HL-60 (cell line): ENCODE results near the gene ERICH4.

Experiments used
- POLR2AphosphoS5 ChIP-seq: IDR thresholded peaks from 2 replicates; pipeline ENCODE4 v1.6.1; 2012; ENCODE audit warnings: low read depth
- SPI1 ChIP-seq: IDR thresholded peaks from 2 replicates; pipeline ENCODE4 v1.6.1; 2012; ENCODE audit warnings: low read depth, mild to moderate bottlenecking, borderline replicate concordance
- TF ChIP-seq, protein P1 (sequence below): IDR thresholded peaks from one replicate; pipeline ENCODE4 v1.5.1; 2011; ENCODE audit warnings: low read length, control low read depth, inconsistent platforms; ENCODE audit not compliant: insufficient read depth
- TF ChIP-seq, protein P2 (sequence below): IDR thresholded peaks from 2 replicates; pipeline ENCODE4 v1.6.1; 2012; ENCODE audit warnings: low read depth; ENCODE audit not compliant: insufficient replicate concordance

DNA sequence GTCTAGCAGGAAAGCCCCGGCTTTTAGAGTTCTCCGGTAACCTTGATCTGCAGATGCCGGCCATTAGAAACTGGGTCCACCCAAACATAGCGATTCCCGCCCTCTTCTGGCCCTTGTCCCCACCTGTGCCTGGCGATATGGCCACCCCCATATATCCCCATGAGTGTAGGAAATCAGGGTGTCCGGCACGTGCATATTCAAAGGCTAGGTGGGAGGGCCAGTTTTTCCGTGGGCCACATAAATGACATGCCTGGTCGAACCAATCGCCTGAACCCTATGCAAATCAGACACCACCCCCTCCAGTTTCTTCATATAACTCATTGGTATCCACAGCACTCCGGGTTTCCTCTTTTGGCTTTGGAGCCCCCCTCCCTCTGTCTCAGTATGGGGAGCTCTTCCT, 37.4 kb downstream of the ERICH4 start:
- TF ChIP-seq, protein P1, sequence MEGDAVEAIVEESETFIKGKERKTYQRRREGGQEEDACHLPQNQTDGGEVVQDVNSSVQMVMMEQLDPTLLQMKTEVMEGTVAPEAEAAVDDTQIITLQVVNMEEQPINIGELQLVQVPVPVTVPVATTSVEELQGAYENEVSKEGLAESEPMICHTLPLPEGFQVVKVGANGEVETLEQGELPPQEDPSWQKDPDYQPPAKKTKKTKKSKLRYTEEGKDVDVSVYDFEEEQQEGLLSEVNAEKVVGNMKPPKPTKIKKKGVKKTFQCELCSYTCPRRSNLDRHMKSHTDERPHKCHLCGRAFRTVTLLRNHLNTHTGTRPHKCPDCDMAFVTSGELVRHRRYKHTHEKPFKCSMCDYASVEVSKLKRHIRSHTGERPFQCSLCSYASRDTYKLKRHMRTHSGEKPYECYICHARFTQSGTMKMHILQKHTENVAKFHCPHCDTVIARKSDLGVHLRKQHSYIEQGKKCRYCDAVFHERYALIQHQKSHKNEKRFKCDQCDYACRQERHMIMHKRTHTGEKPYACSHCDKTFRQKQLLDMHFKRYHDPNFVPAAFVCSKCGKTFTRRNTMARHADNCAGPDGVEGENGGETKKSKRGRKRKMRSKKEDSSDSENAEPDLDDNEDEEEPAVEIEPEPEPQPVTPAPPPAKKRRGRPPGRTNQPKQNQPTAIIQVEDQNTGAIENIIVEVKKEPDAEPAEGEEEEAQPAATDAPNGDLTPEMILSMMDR: no peak
- TF ChIP-seq, protein P2, sequence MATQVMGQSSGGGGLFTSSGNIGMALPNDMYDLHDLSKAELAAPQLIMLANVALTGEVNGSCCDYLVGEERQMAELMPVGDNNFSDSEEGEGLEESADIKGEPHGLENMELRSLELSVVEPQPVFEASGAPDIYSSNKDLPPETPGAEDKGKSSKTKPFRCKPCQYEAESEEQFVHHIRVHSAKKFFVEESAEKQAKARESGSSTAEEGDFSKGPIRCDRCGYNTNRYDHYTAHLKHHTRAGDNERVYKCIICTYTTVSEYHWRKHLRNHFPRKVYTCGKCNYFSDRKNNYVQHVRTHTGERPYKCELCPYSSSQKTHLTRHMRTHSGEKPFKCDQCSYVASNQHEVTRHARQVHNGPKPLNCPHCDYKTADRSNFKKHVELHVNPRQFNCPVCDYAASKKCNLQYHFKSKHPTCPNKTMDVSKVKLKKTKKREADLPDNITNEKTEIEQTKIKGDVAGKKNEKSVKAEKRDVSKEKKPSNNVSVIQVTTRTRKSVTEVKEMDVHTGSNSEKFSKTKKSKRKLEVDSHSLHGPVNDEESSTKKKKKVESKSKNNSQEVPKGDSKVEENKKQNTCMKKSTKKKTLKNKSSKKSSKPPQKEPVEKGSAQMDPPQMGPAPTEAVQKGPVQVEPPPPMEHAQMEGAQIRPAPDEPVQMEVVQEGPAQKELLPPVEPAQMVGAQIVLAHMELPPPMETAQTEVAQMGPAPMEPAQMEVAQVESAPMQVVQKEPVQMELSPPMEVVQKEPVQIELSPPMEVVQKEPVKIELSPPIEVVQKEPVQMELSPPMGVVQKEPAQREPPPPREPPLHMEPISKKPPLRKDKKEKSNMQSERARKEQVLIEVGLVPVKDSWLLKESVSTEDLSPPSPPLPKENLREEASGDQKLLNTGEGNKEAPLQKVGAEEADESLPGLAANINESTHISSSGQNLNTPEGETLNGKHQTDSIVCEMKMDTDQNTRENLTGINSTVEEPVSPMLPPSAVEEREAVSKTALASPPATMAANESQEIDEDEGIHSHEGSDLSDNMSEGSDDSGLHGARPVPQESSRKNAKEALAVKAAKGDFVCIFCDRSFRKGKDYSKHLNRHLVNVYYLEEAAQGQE: no peak
- no peak for TF ChIP-seq POLR2AphosphoS5
- no peak for TF ChIP-seq SPI1
